ENCODE measurements around the gene ATRAID.

DNA sequence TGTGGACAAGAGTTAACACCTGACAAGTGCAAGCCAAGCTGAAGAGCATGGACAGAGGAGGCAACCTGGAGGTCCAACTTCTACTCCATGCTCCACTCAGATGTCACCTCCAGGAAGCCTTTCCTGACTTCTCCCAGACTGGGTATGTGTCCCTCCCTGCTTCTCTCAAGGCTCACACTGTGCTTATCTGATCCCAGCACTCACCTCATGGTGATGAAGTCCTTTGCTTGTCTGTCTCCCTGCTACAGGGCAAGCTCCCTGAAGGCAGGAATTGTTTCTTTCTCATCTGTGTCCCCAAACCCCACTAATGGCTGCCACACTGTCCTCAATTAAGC lies 53.7 kb downstream of the ATRAID start:
- TF ChIP-seq, protein P1, sequence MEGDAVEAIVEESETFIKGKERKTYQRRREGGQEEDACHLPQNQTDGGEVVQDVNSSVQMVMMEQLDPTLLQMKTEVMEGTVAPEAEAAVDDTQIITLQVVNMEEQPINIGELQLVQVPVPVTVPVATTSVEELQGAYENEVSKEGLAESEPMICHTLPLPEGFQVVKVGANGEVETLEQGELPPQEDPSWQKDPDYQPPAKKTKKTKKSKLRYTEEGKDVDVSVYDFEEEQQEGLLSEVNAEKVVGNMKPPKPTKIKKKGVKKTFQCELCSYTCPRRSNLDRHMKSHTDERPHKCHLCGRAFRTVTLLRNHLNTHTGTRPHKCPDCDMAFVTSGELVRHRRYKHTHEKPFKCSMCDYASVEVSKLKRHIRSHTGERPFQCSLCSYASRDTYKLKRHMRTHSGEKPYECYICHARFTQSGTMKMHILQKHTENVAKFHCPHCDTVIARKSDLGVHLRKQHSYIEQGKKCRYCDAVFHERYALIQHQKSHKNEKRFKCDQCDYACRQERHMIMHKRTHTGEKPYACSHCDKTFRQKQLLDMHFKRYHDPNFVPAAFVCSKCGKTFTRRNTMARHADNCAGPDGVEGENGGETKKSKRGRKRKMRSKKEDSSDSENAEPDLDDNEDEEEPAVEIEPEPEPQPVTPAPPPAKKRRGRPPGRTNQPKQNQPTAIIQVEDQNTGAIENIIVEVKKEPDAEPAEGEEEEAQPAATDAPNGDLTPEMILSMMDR (IDR thresholded peaks at IDR 0.05): no peak
- TF ChIP-seq, protein P2, sequence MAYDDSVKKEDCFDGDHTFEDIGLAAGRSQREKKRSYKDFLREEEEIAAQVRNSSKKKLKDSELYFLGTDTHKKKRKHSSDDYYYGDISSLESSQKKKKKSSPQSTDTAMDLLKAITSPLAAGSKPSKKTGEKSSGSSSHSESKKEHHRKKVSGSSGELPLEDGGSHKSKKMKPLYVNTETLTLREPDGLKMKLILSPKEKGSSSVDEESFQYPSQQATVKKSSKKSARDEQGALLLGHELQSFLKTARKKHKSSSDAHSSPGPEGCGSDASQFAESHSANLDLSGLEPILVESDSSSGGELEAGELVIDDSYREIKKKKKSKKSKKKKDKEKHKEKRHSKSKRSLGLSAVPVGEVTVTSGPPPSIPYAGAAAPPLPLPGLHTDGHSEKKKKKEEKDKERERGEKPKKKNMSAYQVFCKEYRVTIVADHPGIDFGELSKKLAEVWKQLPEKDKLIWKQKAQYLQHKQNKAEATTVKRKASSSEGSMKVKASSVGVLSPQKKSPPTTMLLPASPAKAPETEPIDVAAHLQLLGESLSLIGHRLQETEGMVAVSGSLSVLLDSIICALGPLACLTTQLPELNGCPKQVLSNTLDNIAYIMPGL (CRISPR knock-in tag; IDR thresholded peaks at IDR 0.05): no peak
- TF ChIP-seq NR3C1 (CRISPR knock-in tag; conservative IDR thresholded peaks at IDR 0.05; ENCODE audit: low read depth): no peak
- no peak for TF ChIP-seq TP53 (CRISPR knock-in tag; IDR thresholded peaks at IDR 0.05)
- TF ChIP-seq ESRRA (CRISPR knock-in tag; IDR thresholded peaks at IDR 0.05; ENCODE audit: borderline replicate concordance): no peak
- TF ChIP-seq SOX15 (CRISPR knock-in tag; IDR thresholded peaks at IDR 0.05): no peak
- no peak for TF ChIP-seq MYBL2 (CRISPR knock-in tag; IDR thresholded peaks at IDR 0.05)
